Body of pancreas (tissue), 4 donors: ENCODE measurements around the gene ZNF555.

Source experiments
- CTCF ChIP-seq, 7 experiments: fragments of 450-650 bp in 4 of 7; fragments of 200-600 bp in 3 of 7; sonication (generic) in 3 of 7; IDR thresholded peaks; one replicate each; pipeline ENCODE4 v1.5.1; 2016 to 2019; ENCODE audit warnings: antibody characterized with exemption in 7 of 7
- POLR2A ChIP-seq, 3 donors: fragments of 450-650 bp; IDR thresholded peaks; one replicate each; pipeline ENCODE4 v1.6.1; 2016; ENCODE audit warnings: antibody characterized with exemption in 3 of 3, mild to moderate bottlenecking in 2 of 3

GRCh38 chr19:2906631-2907195 is 65.4 kb downstream of the ZNF555 start:
- TF ChIP-seq CTCF (IDR thresholded peaks at IDR 0.05) (no peak), POLR2A (IDR thresholded peaks at IDR 0.05) (no peak)
